EH (cell line): ENCODE measurements around the gene ALOX15B.
A peak's percentile ranks its signal among the peaks of the same experiment; 100 is the strongest.
"Not testable (repeated sequence)": the region's sequence is repeated elsewhere in the genome, so short reads cannot be mapped to it uniquely, and the experiment has no call there.

ENCODE experiments used
- DNase-seq: peaks from one replicate; pipeline ENCODE4 v3.0.0-alpha.2; 2015; ENCODE audit warnings: low read depth

The ALOX15B gene

DNA sequence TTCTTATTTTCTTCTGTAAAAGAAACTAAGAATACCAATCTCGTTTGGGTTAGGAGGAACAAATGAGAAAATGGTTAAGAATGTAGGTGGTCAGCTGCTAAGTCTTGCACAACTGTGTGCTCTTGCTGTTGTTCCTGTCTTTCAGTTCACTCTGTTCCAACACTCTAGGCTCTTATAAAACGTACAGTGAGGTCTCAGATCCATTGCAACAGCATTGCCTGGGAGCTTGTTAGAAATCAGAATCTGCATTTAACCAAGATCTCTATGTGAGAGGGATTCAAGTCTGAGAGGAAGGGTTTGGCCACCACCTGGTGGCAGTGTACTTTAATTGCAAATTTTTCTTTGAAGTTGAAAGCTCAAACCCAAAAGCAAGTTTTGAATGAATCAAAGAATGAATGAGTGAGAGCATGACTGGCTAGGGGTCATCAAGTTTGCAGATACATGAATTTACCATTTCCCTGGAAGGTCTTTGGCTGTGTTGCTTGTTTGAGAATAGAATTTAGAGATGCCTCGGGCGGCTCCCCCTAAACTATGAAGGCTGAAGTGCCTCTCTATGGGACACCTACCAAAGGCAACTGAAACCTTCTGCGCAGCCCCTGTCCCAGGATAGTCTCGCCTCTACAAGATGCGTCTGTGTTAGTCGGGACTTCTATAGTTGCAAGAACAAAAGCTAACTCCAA, 2.5 kb downstream of the ALOX15B start:
- peak; percentile 74 for DNase-seq

DNA sequence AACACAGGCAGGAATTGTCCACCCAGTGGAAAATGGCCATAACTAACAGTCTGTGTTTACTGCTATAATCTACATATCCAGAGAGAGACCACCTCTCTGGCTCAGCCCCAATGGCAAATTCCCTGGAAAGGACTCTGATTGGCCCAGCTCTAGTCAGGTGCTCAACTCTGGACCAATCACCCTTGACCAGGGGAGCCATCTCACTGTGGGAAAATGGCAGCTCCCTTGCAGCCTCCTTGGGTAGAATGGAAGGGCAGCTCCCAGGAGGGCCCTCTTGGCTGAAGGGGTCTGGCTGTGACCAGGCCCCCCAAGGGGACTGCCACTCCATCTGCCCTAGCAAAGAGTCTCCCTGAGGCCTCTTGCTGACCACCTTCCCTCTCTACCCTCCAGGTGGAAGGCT, 3.1 kb downstream of the ALOX15B start:
- DNase-seq, result no peak

DNA sequence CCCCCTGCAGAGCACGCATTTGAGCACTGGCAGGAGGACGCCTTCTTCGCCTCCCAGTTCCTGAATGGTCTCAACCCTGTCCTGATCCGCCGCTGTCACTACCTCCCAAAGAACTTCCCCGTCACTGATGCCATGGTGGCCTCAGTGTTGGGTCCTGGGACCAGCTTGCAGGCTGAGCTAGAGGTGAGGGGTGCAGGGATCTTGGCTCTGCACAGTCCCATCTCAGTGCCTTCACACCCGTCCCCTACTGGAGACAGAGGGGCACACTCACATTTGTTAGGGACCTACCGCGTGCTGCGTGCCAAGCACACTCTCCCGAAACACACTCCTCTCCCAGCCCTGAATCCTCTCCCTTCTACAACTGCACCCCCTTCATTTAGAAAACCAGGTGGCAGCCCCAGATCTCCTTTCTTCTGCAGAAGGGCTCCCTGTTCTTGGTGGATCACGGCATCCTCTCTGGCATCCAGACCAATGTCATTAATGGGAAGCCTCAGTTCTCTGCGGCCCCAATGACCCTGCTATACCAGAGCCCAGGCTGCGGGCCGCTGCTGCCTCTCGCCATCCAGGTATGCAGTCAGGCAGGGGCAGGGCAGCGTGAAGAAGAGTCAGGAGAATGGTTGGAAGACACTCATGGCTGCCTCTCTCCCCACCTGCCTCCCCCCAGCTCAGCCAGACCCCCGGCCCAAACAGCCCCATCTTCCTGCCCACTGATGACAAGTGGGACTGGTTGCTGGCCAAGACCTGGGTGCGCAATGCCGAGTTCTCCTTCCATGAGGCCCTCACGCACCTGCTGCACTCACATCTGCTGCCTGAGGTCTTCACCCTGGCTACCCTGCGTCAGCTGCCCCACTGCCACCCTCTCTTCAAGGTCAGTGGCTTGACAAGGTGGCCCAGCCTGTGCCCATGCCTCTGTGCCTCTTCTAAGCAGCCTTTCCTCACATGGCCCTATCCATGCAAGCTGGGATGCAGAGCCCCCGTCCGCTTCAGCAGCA, 6.3 kb downstream of the ALOX15B start:
- no peak for DNase-seq

DNA sequence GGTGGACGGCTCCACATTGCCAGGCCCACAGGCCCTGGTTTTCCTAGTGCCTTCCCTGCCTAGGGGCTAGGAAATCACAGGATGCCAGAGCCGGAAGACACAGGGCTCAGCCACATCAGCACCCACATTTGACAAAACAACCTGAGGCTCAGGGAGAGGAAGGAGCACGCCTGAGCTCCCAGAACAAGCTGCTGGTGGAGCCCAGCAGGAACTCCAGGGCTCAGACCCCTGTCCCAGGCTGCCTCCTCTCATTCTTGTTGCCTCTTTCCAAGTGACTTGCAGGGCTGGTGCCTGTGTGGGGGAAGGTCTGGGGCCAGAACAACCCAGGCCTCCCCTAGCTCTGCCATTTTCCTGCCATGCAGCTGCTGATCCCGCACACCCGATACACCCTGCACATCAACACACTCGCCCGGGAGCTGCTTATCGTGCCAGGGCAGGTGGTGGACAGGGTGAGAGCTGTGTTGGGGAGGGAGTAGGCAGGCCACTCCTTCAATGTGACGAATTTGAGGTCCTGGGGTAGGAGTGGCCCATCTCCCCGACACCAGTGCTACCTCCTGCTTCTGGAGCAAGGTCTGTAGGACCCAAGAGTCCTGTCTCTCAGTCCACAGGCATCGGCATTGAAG, 7.6 kb downstream of the ALOX15B start:
- DNase-seq, result no peak

DNA sequence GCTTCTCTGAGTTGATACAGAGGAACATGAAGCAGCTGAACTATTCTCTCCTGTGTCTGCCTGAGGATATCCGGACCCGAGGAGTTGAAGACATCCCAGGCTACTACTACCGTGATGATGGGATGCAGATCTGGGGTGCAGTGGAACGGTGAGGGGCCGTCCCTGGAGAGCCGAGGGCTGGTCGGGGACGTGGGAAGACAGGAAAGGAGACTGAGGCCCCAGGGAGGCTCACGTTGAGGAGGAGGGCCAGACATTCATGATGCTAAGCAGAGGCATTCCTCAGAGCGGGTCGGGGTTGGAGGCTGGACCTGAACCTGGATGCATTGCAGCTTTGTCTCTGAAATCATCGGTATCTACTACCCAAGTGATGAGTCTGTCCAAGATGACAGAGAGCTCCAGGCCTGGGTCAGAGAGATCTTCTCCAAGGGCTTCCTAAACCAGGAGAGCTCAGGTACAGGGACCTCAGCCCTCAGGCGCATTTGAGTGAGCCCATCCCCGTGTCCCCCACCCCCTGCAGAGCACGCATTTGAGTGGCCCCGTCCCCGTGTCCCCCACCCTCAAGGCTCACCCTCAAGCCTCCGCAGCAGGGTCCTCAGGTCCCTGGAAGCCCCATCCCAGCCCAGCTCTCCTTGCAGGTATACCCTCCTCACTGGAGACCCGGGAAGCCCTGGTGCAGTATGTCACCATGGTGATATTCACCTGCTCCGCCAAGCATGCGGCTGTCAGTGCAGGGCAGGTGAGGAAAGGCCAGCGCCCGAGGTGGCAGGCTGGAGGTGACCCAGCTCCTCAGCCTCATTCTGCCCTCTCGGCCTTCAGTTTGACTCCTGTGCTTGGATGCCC, 8.3 kb downstream of the ALOX15B start:
- DNase-seq, result no peak

DNA sequence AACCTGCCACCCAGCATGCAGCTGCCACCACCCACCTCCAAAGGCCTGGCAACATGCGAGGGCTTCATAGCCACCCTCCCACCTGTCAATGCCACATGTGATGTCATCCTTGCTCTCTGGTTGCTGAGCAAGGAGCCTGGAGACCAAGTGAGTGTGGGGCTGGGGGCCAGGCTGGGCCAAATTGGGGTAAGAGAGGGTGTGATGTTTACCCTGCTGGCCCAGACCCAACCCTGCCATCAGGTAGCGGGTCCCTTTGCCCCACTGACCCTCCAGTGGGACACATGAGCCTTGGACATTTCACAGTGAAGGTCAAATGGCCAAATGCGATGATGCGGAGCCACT, 8.9 kb downstream of the ALOX15B start:
- DNase-seq, result no peak

DNA sequence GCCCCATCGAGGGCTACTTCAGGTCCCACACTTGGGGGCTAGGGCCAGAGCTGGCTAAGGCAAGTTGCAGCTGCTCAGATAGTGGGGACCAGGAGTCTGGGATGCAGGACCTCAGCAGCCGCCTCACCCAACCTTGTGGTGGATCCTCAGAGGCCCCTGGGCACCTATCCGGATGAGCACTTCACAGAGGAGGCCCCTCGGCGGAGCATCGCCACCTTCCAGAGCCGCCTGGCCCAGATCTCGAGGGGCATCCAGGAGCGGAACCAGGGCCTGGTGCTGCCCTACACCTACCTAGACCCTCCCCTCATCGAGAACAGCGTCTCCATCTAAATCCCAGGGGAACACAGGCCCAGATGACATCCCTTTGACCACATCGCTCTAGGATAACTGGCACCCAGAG, 9.4 kb downstream of the ALOX15B start:
- no peak for DNase-seq

DNA sequence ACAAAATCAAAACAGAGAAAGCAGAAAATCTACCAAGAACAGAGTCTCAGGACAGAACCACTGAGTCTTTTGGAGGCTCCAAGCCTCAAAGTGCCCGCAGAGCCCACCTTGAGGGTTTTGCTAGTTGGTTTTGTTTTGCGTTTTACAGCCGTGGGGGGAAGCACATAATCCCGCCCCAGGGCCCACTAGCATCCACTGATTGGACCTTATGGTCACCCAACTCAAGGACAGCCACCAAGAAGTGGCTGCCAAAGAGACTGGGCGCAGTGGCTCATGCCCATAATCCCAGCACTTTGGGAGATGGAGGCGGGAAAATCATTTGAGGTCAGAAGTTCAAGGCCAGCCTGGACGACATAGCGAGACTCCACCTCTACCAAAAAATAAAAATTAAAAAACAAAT, 9.9 kb downstream of the ALOX15B start:
- no peak for DNase-seq

DNA sequence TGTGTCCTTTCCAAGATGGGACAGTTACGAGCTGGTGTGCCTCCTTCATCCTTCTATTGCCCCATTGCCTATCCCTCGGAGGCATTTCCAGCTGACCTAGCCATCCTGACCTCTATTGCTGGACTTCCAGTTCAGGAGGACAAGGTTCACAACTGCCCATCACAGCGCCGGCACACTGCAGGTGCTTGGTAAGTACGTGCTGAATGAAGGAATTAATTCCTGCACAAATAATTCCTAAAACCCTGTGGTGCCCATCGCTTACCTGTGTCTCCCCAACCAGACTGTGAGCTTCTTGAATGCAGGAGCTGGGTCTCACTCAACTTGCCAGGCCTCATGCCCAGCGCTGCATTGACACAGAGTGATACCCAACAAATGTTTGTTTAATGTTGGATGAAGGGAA, 13.0 kb downstream of the ALOX15B start:
- no peak for DNase-seq

DNA sequence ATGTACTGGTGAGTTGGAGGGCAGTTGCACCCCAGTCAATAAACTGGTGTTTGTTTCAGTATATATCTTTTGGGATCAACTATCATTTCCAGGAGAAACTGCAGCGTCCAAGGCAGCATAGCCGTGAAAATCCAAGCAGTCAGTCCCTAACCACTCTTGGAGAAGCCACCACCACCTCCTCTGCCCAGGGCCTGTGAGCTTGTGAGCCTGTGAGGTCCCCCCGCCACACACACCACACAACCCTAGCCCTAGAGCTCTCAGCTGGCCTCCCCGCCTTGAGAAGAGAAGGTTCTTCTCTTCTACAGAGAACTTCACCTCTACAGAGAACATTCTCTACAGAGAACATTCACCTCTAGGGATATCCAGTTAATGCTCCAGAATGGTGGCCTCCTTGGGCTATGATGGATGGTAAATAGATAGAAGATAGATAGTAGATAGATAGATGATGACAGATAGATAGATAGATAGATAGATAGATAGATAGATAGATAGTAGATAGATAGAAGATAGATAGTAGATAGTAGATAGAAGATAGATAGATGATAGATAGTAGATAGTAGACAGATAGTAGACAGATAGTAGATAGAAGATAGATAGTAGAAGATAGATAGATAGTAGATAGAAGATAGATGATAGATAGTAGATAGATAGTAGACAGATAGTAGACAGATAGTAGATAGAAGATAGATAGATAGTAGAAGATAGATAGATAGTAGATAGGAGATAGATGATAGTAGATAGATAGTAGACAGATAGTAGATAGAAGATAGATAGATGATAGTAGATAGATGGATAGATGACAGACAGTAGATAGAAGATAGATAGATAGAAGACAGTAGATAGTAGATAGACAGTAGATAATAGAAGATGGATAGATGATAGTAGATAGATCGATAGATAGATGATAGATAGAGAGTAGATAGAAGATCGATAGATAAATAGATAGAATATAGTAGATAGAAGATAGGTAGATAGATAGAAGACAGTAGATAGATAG, 13.7 kb downstream of the ALOX15B start:
- DNase-seq, result no peak

DNA sequence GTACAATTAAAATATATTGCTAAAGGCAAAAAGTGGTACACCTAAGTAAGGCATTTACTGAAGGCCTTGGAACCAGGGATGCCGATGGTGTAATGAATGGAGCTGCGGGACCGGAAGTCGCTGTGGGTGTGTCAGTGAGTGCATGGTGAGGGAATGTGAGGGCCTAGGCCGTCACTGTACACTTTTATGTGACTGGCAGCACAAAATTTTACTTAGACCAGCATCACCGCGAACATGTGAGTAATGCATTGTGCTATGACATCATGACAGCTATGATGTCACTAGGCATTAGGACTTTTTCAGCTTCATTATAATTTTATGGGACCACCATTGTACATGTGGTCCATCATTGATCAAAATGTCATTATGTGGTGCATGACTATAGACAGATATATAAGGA, 14.7 kb downstream of the ALOX15B start:
- DNase-seq, result peak; percentile 20

DNA sequence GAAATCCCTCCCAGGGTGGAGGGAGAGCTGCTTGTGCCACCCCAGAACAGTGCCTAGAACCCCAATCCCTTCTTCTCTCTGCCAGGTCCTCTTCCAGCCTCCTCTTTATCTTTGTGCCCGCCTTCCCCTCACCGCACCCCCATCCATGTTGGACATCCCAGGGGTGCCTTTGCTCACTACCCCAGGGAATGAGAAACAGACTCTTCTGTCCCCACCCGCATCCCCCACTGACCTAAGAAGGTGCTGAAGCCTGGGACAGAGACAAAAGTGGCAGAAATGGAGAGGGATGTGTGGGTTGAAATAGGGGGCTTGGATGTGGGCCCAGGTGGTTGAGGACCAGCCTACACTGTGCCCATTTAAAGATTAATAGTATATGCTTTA, 17.0 kb downstream of the ALOX15B start:
- no peak for DNase-seq

DNA sequence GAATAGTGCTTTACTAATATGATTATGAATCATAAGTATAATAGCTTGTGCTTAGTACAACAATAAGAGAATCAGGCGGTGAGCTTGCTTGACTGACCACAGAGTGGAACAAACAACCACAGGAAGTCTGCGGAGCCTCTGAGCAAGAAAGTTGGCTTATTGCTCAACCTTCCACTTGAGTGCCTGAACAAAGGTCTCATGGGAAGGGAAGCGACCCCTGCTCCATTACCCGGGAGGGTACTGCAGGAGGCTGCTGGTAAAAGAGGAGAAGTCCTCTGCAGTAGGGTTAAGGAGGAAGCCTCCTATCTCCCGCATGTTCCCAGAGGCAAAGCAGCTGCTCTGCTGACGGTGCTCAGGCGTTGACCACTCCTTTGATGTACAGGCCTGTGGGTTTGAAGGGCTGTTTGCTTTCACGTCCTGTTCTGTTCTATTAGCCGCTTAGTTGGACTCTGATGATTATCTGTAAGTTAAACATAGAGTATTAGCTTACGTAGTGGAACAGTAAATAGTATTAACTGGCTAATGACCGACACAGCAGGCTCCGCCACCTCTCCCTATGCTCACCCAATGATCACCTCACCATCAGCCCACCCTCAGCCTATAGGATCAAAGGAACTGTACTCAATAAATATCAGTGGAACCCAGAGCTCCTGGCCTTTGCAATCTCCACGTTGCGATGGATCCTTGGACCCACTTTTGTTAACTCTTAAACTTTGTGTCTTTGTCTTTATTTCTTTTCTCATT, 17.5 kb downstream of the ALOX15B start:
- peak; percentile 42 for DNase-seq

DNA sequence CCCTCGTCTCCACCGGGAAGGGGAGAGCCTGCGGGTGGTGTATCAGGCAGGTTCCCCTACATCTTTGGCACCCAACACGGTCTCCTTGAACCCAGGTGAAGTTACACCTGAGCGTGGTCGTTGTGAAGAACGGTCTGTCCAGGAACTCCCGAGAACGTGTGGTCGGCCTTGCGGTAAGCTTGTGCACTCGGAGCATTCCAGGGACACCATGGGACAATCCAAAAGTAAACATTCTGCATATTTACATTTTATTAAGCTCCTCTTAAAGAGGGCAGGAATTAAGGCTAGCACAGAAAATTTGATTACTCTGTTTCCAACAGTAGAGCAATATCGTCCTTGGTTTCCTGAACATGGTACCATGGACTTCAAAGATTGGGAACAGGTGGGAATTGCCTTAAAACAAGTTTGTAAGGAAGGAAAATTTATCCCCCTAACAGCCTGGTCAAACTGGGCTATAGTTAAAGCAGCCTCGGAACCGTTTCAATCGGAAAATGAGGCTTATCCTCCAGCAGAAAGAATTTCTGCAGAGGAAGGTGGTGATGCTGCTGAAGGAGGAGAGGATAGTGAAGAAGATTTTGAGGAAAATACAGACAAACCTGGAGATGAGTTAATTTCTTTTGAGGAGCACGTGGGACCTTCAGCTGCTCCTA, 18.2 kb downstream of the ALOX15B start:
- DNase-seq, result no peak

DNA sequence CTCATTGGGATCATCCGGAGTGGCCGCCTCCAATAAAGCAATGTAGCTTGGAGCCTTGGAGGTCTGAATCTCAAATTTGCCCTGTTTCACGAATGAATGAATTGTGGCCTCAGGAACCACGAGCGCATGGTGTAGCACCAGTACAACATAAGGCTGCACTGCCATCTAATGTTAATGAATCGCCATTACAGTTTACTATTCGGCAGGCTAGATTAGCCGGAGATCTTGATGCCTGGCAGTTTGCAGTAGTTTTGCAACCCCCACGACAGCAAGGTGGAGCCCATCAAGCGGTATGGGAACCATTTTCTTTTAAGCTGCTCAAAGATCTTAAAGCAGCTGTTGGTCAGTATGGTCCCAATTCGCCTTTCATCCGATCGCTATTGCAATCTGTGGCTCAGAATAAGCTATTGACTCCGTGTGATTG, 18.8 kb downstream of the ALOX15B start:
- peak; percentile 77 for DNase-seq

DNA sequence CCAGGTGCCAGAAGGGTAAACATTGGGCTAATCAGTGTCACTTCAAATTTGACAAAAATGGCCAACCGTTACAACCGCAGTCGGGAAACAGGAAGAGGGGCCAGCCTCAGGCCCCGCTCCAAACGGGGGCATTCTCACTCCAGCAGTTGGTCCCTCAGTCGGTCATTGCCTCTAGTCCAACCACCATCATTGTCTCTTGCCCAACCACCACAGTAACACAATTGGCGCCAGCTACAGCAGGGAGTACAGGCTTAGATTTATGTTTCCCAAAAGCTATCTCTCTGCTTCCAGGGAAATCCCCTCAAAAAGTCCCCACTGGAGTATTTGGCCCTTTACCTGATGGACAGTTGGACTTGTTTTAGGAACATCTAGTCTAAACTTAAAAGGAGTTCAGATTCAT, 20.3 kb downstream of the ALOX15B start:
- DNase-seq, result no peak

DNA sequence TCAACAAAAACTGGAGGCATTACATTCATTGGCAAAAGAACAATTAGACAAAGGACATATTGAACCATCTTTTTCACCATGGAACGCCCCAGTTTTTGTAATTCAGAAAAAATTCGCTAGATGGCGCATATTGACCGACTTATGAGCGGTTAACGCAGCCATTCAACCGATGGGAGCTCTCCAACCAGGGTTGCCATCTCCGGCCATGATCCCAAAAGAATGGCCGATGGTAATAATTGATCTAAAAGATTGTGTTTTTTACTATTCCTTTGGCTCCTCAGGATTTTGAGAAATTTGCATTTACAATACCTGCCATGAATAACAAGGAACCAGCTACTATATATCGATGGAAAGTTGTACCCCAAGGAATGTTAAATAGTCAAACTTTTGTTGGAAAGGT, 21.4 kb downstream of the ALOX15B start:
- peak; percentile 72 for DNase-seq

DNA sequence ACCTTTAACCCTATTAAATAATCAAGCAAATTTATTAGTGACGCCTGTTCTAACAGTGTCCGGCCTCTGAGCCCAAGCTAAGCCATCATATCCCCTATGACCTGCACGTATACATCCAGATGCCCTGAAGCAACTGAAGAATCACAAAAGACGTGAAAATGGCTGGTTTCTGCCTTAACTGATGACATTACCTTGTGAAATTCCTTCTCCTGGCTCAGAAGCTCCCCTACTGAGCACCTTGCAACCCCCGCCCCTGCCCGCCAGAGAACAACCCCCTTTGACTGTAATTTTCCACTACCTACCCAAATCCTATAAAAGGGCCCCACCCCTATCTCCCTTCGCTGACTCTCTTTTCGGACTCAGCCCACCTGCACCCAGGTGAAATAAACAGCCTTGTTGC, 23.0 kb downstream of the ALOX15B start:
- not testable (repeated sequence) for DNase-seq

DNA sequence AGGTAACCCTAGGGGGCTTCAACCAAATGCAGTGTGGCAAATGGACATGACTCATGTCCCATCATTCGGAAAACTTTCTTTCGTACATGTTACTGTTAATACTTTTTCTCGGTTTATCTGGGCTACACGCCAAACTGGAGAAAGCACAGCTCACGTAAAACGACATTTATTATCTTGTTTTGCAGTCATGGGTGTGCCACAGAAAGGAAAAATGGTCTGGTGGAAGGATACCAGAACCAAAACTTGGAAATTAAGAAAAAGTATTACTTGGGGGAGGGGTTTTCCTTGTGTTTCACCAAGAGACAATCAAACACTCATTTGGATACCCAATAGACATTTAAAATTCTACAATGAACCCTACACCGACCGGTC, 23.6 kb downstream of the ALOX15B start:
- peak; percentile 40 for DNase-seq
